HEK293 (cell line): Measurements from ENCODE around the gene MBD3L2.

Experiments
- BCL11A ChIP-seq: fragments of 450-650 bp; formaldehyde crosslinking; IDR thresholded peaks from 2 replicates; pipeline ENCODE4 v1.5.1; 2016; ENCODE audit warnings: low read depth, missing biosample characterization, missing genetic modification characterization
- BCL11B ChIP-seq: fragments of 450-650 bp; formaldehyde crosslinking; IDR thresholded peaks from 2 replicates; pipeline ENCODE4 v1.5.1; 2016; ENCODE audit warnings: low read depth, missing biosample characterization, missing genetic modification characterization
- KLF7 ChIP-seq: fragments of 450-650 bp; formaldehyde crosslinking; IDR thresholded peaks from 2 replicates; pipeline ENCODE4 v1.5.1; 2016; ENCODE audit warnings: missing biosample characterization, missing genetic modification characterization, borderline replicate concordance
- TCF7L2 ChIP-seq: IDR thresholded peaks from 2 replicates; pipeline ENCODE4 v1.6.1; 2011; ENCODE audit warnings: low read depth, mild to moderate bottlenecking, inconsistent platforms, low read length, moderate library complexity, borderline replicate concordance
- TSHZ1 ChIP-seq: fragments of 450-650 bp; formaldehyde crosslinking; IDR thresholded peaks from 2 replicates; pipeline ENCODE4 v1.5.1; 2016; ENCODE audit warnings: missing biosample characterization, missing genetic modification characterization, borderline replicate concordance
- YY2 ChIP-seq: fragments of 450-650 bp; formaldehyde crosslinking; IDR thresholded peaks from 2 replicates; pipeline ENCODE4 v1.5.1; 2016; ENCODE audit warnings: missing biosample characterization, missing genetic modification characterization
- ZBTB1 ChIP-seq: fragments of 450-650 bp; formaldehyde crosslinking; IDR thresholded peaks from 2 replicates; pipeline ENCODE4 v1.5.1; 2016; ENCODE audit warnings: missing biosample characterization, missing genetic modification characterization
- ZBTB21 ChIP-seq: fragments of 450-650 bp; formaldehyde crosslinking; IDR thresholded peaks from 2 replicates; pipeline ENCODE4 v1.5.1; 2017; ENCODE audit warnings: missing biosample characterization, missing genetic modification characterization
- ZBTB8A ChIP-seq: fragments of 450-650 bp; formaldehyde crosslinking; IDR thresholded peaks from 2 replicates; pipeline ENCODE4 v1.5.1; 2016; ENCODE audit warnings: missing biosample characterization, missing genetic modification characterization
- ZNF19 ChIP-seq: fragments of 450-650 bp; formaldehyde crosslinking; IDR thresholded peaks from 2 replicates; pipeline ENCODE4; 2016; ENCODE audit warnings: missing biosample characterization, missing genetic modification characterization, low read depth
- ZNF211 ChIP-seq: fragments of 450-650 bp; formaldehyde crosslinking; IDR thresholded peaks from 2 replicates; pipeline ENCODE4 v1.5.1; 2016; ENCODE audit warnings: low read depth, missing biosample characterization, missing genetic modification characterization
- ZNF324 ChIP-seq: fragments of 450-650 bp; formaldehyde crosslinking; IDR thresholded peaks from 2 replicates; pipeline ENCODE4 v1.5.1; 2016; ENCODE audit warnings: missing biosample characterization, missing genetic modification characterization
- ZNF391 ChIP-seq: fragments of 450-650 bp; formaldehyde crosslinking; IDR thresholded peaks from 2 replicates; pipeline ENCODE4 v1.5.1; 2016; ENCODE audit warnings: low read depth, missing biosample characterization, missing genetic modification characterization, borderline replicate concordance
- ZNF398 ChIP-seq: fragments of 450-650 bp; formaldehyde crosslinking; IDR thresholded peaks from 2 replicates; pipeline ENCODE4 v1.5.1; 2017; ENCODE audit warnings: missing biosample characterization, missing genetic modification characterization
- ZNF426 ChIP-seq: fragments of 450-650 bp; formaldehyde crosslinking; IDR thresholded peaks from 2 replicates; pipeline ENCODE4 v1.5.1; 2017; ENCODE audit warnings: missing biosample characterization, missing genetic modification characterization, mild to moderate bottlenecking, inconsistent platforms, moderate library complexity
- ZNF521 ChIP-seq: fragments of 450-650 bp; formaldehyde crosslinking; IDR thresholded peaks from 2 replicates; pipeline ENCODE4 v1.5.1; 2017; ENCODE audit warnings: missing biosample characterization, mild to moderate bottlenecking, missing genetic modification characterization
- ZNF530 ChIP-seq: fragments of 450-650 bp; formaldehyde crosslinking; IDR thresholded peaks from 2 replicates; pipeline ENCODE4 v1.5.1; 2016; ENCODE audit warnings: low read depth, missing biosample characterization, missing genetic modification characterization
- ZNF558 ChIP-seq: fragments of 450-650 bp; formaldehyde crosslinking; IDR thresholded peaks from 2 replicates; pipeline ENCODE4 v1.5.1; 2016; ENCODE audit warnings: missing biosample characterization, missing genetic modification characterization
- ZNF571 ChIP-seq: fragments of 450-650 bp; formaldehyde crosslinking; IDR thresholded peaks from 2 replicates; pipeline ENCODE4 v1.5.0; 2017; ENCODE audit warnings: missing biosample characterization, missing genetic modification characterization
- ZNF660 ChIP-seq: fragments of 450-650 bp; IDR thresholded peaks from 2 replicates; pipeline ENCODE4 v1.5.1; 2018; ENCODE audit warnings: missing biosample characterization, mild to moderate bottlenecking, missing genetic modification characterization
- ZNF692 ChIP-seq: fragments of 450-650 bp; formaldehyde crosslinking; IDR thresholded peaks from 2 replicates; pipeline ENCODE4 v1.5.1; 2016; ENCODE audit warnings: missing biosample characterization, missing genetic modification characterization
- ZNF792 ChIP-seq: fragments of 450-650 bp; formaldehyde crosslinking; IDR thresholded peaks from 2 replicates; pipeline ENCODE4 v1.5.1; 2016; ENCODE audit warnings: missing biosample characterization, missing genetic modification characterization
- TF ChIP-seq, protein P1 (sequence below): fragments of 450-650 bp; formaldehyde crosslinking; conservative IDR thresholded peaks from 2 replicates; pipeline ENCODE4 v1.5.1; 2016; ENCODE audit warnings: low read depth, missing biosample characterization, missing genetic modification characterization
- TF ChIP-seq, protein P2 (sequence below): fragments of 450-650 bp; formaldehyde crosslinking; IDR thresholded peaks from 2 replicates; pipeline ENCODE4 v1.5.1; 2016; ENCODE audit warnings: missing biosample characterization, missing genetic modification characterization
- TF ChIP-seq, protein P3 (sequence below): fragments of 450-650 bp; formaldehyde crosslinking; IDR thresholded peaks from 2 replicates; pipeline ENCODE4 v1.5.1; 2016; ENCODE audit warnings: missing biosample characterization, missing genetic modification characterization

The MBD3L2 gene

GRCh38 chr19:7069042-7069903 lies 20.2 kb downstream of the MBD3L2 start, which contains the start of gene ZNF557 (continued):
- no peak for TF ChIP-seq ZNF398 (tag by site-specific recombination)
- TF ChIP-seq ZNF692, result peak; percentile 58; the same call in 1 of the 2 replicates
- no peak for TF ChIP-seq TCF7L2
- no peak for TF ChIP-seq ZBTB1 (tag by site-specific recombination)
- TF ChIP-seq ZNF571 (tag by site-specific recombination), result no peak
- no peak for TF ChIP-seq ZNF324 (tag by site-specific recombination)
- TF ChIP-seq, protein P1, sequence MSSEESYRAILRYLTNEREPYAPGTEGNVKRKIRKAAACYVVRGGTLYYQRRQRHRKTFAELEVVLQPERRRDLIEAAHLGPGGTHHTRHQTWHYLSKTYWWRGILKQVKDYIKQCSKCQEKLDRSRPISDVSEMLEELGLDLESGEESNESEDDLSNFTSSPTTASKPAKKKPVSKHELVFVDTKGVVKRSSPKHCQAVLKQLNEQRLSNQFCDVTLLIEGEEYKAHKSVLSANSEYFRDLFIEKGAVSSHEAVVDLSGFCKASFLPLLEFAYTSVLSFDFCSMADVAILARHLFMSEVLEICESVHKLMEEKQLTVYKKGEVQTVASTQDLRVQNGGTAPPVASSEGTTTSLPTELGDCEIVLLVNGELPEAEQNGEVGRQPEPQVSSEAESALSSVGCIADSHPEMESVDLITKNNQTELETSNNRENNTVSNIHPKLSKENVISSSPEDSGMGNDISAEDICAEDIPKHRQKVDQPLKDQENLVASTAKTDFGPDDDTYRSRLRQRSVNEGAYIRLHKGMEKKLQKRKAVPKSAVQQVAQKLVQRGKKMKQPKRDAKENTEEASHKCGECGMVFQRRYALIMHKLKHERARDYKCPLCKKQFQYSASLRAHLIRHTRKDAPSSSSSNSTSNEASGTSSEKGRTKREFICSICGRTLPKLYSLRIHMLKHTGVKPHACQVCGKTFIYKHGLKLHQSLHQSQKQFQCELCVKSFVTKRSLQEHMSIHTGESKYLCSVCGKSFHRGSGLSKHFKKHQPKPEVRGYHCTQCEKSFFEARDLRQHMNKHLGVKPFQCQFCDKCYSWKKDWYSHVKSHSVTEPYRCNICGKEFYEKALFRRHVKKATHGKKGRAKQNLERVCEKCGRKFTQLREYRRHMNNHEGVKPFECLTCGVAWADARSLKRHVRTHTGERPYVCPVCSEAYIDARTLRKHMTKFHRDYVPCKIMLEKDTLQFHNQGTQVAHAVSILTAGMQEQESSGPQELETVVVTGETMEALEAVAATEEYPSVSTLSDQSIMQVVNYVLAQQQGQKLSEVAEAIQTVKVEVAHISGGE (tag by site-specific recombination), result peak; percentile 97
- no peak for TF ChIP-seq ZNF792 (tag by site-specific recombination)
- TF ChIP-seq ZNF558, result no peak
- peak; percentile 30; the same call in 1 of the 2 replicates for TF ChIP-seq ZBTB8A (tag by site-specific recombination)
- TF ChIP-seq, protein P2, sequence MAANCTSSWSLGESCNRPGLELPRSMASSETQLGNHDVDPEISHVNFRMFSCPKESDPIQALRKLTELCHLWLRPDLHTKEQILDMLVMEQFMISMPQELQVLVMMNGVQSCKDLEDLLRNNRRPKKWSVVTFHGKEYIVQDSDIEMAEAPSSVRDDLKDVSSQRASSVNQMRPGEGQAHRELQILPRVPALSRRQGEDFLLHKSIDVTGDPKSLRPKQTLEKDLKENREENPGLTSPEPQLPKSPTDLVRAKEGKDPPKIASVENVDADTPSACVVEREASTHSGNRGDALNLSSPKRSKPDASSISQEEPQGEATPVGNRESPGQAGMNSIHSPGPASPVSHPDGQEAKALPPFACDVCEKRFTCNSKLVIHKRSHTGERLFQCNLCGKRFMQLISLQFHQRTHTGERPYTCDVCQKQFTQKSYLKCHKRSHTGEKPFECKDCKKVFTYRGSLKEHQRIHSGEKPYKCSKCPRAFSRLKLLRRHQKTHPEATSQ (tag by site-specific recombination), result no peak
- TF ChIP-seq YY2 (tag by site-specific recombination), result no peak
- no peak for TF ChIP-seq BCL11B (tag by site-specific recombination)
- TF ChIP-seq ZBTB21, result 0 out of 2 replicates have a peak, but pooled peaks have one; percentile 13
- no peak for TF ChIP-seq ZNF426 (tag by site-specific recombination)
- TF ChIP-seq ZNF530 (tag by site-specific recombination), result no peak
- no peak for TF ChIP-seq TSHZ1 (tag by site-specific recombination)
- TF ChIP-seq, protein P3, sequence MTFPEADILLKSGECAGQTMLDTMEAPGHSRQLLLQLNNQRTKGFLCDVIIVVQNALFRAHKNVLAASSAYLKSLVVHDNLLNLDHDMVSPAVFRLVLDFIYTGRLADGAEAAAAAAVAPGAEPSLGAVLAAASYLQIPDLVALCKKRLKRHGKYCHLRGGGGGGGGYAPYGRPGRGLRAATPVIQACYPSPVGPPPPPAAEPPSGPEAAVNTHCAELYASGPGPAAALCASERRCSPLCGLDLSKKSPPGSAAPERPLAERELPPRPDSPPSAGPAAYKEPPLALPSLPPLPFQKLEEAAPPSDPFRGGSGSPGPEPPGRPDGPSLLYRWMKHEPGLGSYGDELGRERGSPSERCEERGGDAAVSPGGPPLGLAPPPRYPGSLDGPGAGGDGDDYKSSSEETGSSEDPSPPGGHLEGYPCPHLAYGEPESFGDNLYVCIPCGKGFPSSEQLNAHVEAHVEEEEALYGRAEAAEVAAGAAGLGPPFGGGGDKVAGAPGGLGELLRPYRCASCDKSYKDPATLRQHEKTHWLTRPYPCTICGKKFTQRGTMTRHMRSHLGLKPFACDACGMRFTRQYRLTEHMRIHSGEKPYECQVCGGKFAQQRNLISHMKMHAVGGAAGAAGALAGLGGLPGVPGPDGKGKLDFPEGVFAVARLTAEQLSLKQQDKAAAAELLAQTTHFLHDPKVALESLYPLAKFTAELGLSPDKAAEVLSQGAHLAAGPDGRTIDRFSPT (tag by site-specific recombination), result peak; percentile 77
- TF ChIP-seq BCL11A, result no peak
- TF ChIP-seq ZNF521 (tag by site-specific recombination), result no peak
- TF ChIP-seq ZNF19 (tag by site-specific recombination), result no peak
- TF ChIP-seq ZNF660 (tag by site-specific recombination), result peak; percentile 74; the same call in 1 of the 2 replicates
- TF ChIP-seq ZNF391, result no peak
- no peak for TF ChIP-seq ZNF211
- no peak for TF ChIP-seq KLF7
